Measurements from ENCODE around the gene OR9Q1.

The OR9Q1 gene

GRCh38 chr11:58003036-58003435 is 20.6 kb upstream of the OR9Q1 start:
- no peaks in the 10 kb centered on the region for H3F3A ChIP-seq (ENCODE audit: low read depth)
- no peaks in the 10 kb centered on the region for H3K9me2 ChIP-seq (replicated peaks; ENCODE audit: low read depth, low read length)
- H3K27me3 ChIP-seq (ENCODE audit: insufficient read depth, low read length, poor library complexity, severe bottlenecking): no peaks in the 10 kb centered on the region
- H3K4me2 ChIP-seq (ENCODE audit: low read depth, low read length, poor library complexity, severe bottlenecking): no peak overlapping the region
- H3K79me2 ChIP-seq (ENCODE audit: insufficient read depth, low read length): no peaks in the 10 kb centered on the region
- no peaks in the 10 kb centered on the region for H3K36me3 ChIP-seq (ENCODE audit: insufficient read depth, low read length)
- H3K9me3 ChIP-seq (ENCODE audit: insufficient read depth, low read depth, low read length): no peaks in the 10 kb centered on the region
- H3K4me1 ChIP-seq (ENCODE audit: insufficient read depth, low read length, poor library complexity, severe bottlenecking): no peaks in the 10 kb centered on the region
- TF ChIP-seq EZH2phosphoT487 (IDR thresholded peaks at IDR 0.05; ENCODE audit: borderline replicate concordance) (no peak), CTCF (conservative IDR thresholded peaks at IDR 0.05; ENCODE audit: low read length) (no peak)
- no peak overlapping the region for H3K9ac ChIP-seq (ENCODE audit: low read depth, low read length, poor library complexity, severe bottlenecking)
- no peak overlapping the region for H2AFZ ChIP-seq (ENCODE audit: low read length)
- H4K20me1 ChIP-seq (ENCODE audit: insufficient read depth, low read length, poor library complexity, severe bottlenecking): no peaks in the 10 kb centered on the region
- no peak overlapping the region for H3K4me3 ChIP-seq (ENCODE audit: low read length, poor library complexity, severe bottlenecking)

GRCh38 chr11:58003591-58003990 is 20.1 kb upstream of the OR9Q1 start:
- Histone ChIP-seq H3K9me2 (replicated peaks; ENCODE audit: low read depth, low read length) (no peaks in the 10 kb centered on the region), H3K36me3 (ENCODE audit: insufficient read depth, low read length) (no peaks in the 10 kb centered on the region), H4K20me1 (ENCODE audit: insufficient read depth, low read length, poor library complexity, severe bottlenecking) (no peaks in the 10 kb centered on the region), H3K9ac (ENCODE audit: low read depth, low read length, poor library complexity, severe bottlenecking) (no peak overlapping the region), H3K79me2 (ENCODE audit: insufficient read depth, low read length) (no peaks in the 10 kb centered on the region), H3K9me3 (ENCODE audit: insufficient read depth, low read depth, low read length) (no peaks in the 10 kb centered on the region), H3K27me3 (ENCODE audit: insufficient read depth, low read length, poor library complexity, severe bottlenecking) (no peaks in the 10 kb centered on the region), H3K4me1 (ENCODE audit: insufficient read depth, low read length, poor library complexity, severe bottlenecking) (no peaks in the 10 kb centered on the region), H3K4me2 (ENCODE audit: low read depth, low read length, poor library complexity, severe bottlenecking) (no peak overlapping the region), H2AFZ (ENCODE audit: low read length) (no peak overlapping the region), H3F3A (ENCODE audit: low read depth) (no peaks in the 10 kb centered on the region), H3K4me3 (ENCODE audit: low read length, poor library complexity, severe bottlenecking) (no peak overlapping the region)
- TF ChIP-seq CTCF (conservative IDR thresholded peaks at IDR 0.05; ENCODE audit: low read length) (no peak), EZH2phosphoT487 (IDR thresholded peaks at IDR 0.05; ENCODE audit: borderline replicate concordance) (no peak)

GRCh38 chr11:58004664-58005063 is 19.0 kb upstream of the OR9Q1 start:
- H3K4me1 ChIP-seq (ENCODE audit: insufficient read depth, low read length, poor library complexity, severe bottlenecking): no peaks in the 10 kb centered on the region
- H3K4me2 ChIP-seq (ENCODE audit: low read depth, low read length, poor library complexity, severe bottlenecking): no peak overlapping the region
- no peaks in the 10 kb centered on the region for H3K79me2 ChIP-seq (ENCODE audit: insufficient read depth, low read length)
- H3K9me3 ChIP-seq (ENCODE audit: insufficient read depth, low read depth, low read length): no peaks in the 10 kb centered on the region
- H3F3A ChIP-seq (ENCODE audit: low read depth): no peaks in the 10 kb centered on the region
- H3K36me3 ChIP-seq (ENCODE audit: insufficient read depth, low read length): no peaks in the 10 kb centered on the region
- no peaks in the 10 kb centered on the region for H4K20me1 ChIP-seq (ENCODE audit: insufficient read depth, low read length, poor library complexity, severe bottlenecking)
- H3K4me3 ChIP-seq (ENCODE audit: low read length, poor library complexity, severe bottlenecking): no peak overlapping the region
- no peaks in the 10 kb centered on the region for H3K27me3 ChIP-seq (ENCODE audit: insufficient read depth, low read length, poor library complexity, severe bottlenecking)
- TF ChIP-seq CTCF (conservative IDR thresholded peaks at IDR 0.05; ENCODE audit: low read length) (no peak), EZH2phosphoT487 (IDR thresholded peaks at IDR 0.05; ENCODE audit: borderline replicate concordance) (no peak)
- H3K9ac ChIP-seq (ENCODE audit: low read depth, low read length, poor library complexity, severe bottlenecking): no peak overlapping the region
- H2AFZ ChIP-seq (ENCODE audit: low read length): no peak overlapping the region
- no peaks in the 10 kb centered on the region for H3K9me2 ChIP-seq (replicated peaks; ENCODE audit: low read depth, low read length)

Measured in Loucy (cell line).